ENCODE results near the gene CIT. TPM values are rescaled to one million over a fixed set of nuclear protein-coding genes. Genes with fewer than 3 reads are reported as not detected.
A peak's percentile ranks its signal among the peaks of the same experiment; 100 is the strongest.

CIT gene
- polyA plus RNA-seq, 3 donors, result 0.03 TPM; not detected in 2

GRCh38 chr12:119711693-119712092 lies 165.4 kb downstream of the CIT start:
- H3K4me3 Mint-ChIP-seq, result no peak overlapping the region
- Histone ChIP-seq H3K4me1 (ENCODE audit: control insufficient read depth in 1 of 2, insufficient read depth in 2 of 2, low read length in 2 of 2) (no peaks in the 10 kb centered on the region), H3K4me3 (replicated peaks in 1 of 3; ENCODE audit: low read depth in 2 of 3, low read length in 3 of 3) (no peak overlapping the region), H3K9ac (ENCODE audit: insufficient read depth, low read length, poor library complexity, severe bottlenecking) (no peak overlapping the region), H4K20me1 (ENCODE audit: insufficient read depth, low read length) (no peaks in the 10 kb centered on the region), H3K4me2 (replicated peaks; ENCODE audit: extremely low read depth, low read length, poor library complexity, severe bottlenecking) (no peak overlapping the region), H2AFZ (ENCODE audit: insufficient read depth, low read depth, low read length, poor library complexity, severe bottlenecking) (no peak overlapping the region), H3K36me3 (replicated peaks in 1 of 2; ENCODE audit: control insufficient read depth in 1 of 2, insufficient read depth in 2 of 2, low read length in 2 of 2) (peaks cover 67 to 100% of the 10 kb centered on the region in 2 donors), H3K79me2 (ENCODE audit: insufficient read depth, low read length) (no peaks in the 10 kb centered on the region), H3K27ac (ENCODE audit: low read depth in 1 of 2, low read length in 2 of 2) (no peak overlapping the region), H3K9me3 (replicated peaks in 1 of 2; ENCODE audit: control insufficient read depth in 1 of 2, insufficient read depth in 1 of 2, low read length in 2 of 2) (no peaks in the 10 kb centered on the region), H3K27me3 (ENCODE audit: control insufficient read depth in 2 of 2, insufficient read depth in 2 of 2, low read length in 2 of 2) (no peaks in the 10 kb centered on the region)
- peak overlapping the region in 2 of 7 donors; percentile 8 to 25 for H3K27ac Mint-ChIP-seq
- H3K4me1 Mint-ChIP-seq, result no peaks in the 10 kb centered on the region
- WGBS (ENCODE audit: insufficient coverage), result 97% methylated on average over 4 of the region's 4 CpGs
- TF ChIP-seq, protein P1, sequence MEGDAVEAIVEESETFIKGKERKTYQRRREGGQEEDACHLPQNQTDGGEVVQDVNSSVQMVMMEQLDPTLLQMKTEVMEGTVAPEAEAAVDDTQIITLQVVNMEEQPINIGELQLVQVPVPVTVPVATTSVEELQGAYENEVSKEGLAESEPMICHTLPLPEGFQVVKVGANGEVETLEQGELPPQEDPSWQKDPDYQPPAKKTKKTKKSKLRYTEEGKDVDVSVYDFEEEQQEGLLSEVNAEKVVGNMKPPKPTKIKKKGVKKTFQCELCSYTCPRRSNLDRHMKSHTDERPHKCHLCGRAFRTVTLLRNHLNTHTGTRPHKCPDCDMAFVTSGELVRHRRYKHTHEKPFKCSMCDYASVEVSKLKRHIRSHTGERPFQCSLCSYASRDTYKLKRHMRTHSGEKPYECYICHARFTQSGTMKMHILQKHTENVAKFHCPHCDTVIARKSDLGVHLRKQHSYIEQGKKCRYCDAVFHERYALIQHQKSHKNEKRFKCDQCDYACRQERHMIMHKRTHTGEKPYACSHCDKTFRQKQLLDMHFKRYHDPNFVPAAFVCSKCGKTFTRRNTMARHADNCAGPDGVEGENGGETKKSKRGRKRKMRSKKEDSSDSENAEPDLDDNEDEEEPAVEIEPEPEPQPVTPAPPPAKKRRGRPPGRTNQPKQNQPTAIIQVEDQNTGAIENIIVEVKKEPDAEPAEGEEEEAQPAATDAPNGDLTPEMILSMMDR (IDR thresholded peaks at IDR 0.05), result no peak
- no peaks in the 10 kb centered on the region for H3K9me3 Mint-ChIP-seq
- H3K27me3 Mint-ChIP-seq (ENCODE audit: low read depth in 3 of 3), result no peaks in the 10 kb centered on the region
- peaks cover 83 to 94% of the 10 kb centered on the region in 2 donors for H3K36me3 Mint-ChIP-seq
- no peak for DNase-seq
- intact Hi-C loops (cut with micrococcal nuclease), result no loop called here

DNA sequence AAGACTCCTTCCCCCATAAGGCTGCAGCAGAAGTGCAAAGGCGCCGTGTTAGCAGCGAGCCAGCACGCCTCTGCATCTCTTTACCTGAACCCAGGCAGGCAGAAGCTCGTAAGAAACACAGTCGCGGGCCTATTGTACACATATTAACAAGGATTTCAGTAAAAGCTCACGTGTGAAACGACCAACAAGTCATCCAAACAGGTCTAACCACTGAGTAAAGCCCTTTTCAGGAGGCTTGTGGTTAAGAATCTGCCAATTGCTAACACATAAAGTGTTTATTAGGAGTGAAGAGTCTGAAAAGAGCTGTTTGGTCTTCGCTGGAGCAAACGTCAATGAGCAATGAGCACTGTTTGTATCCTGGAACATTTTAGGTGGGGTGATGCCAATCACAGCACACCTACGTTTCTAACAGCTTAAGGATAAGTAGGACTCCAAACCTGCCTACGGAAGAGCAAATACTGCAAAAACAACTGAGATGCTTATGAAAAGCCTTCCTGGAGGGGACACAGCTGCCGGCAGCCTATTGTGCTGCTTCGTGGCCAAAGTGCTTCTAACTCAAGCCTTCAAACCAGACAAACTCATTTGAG lies 166.1 kb downstream of the CIT start:
- H4K20me1 ChIP-seq (ENCODE audit: insufficient read depth, low read length), result no peaks in the 10 kb centered on the region
- Mint-ChIP-seq H3K27ac (no peak overlapping the region), H3K4me3 (no peak overlapping the region), H3K4me1 (no peaks in the 10 kb centered on the region), H3K9me3 (no peaks in the 10 kb centered on the region), H3K36me3 (peaks cover 79 to 94% of the 10 kb centered on the region in 2 donors), H3K27me3 (ENCODE audit: low read depth in 3 of 3) (no peaks in the 10 kb centered on the region)
- H3K36me3 ChIP-seq (replicated peaks in 1 of 2; ENCODE audit: control insufficient read depth in 1 of 2, insufficient read depth in 2 of 2, low read length in 2 of 2), result peaks cover 64 to 99% of the 10 kb centered on the region in 2 donors
- no peaks in the 10 kb centered on the region for H3K79me2 ChIP-seq (ENCODE audit: insufficient read depth, low read length)
- H3K27me3 ChIP-seq (ENCODE audit: control insufficient read depth in 2 of 2, insufficient read depth in 2 of 2, low read length in 2 of 2), result no peaks in the 10 kb centered on the region
- no peak overlapping the region for H3K4me2 ChIP-seq (replicated peaks; ENCODE audit: extremely low read depth, low read length, poor library complexity, severe bottlenecking)
- H2AFZ ChIP-seq (ENCODE audit: insufficient read depth, low read depth, low read length, poor library complexity, severe bottlenecking), result no peak overlapping the region
- intact Hi-C loops (cut with micrococcal nuclease), result no loop called here
- H3K4me3 ChIP-seq (replicated peaks in 1 of 3; ENCODE audit: low read depth in 2 of 3, low read length in 3 of 3), result no peak overlapping the region
- no peak overlapping the region for H3K9ac ChIP-seq (ENCODE audit: insufficient read depth, low read length, poor library complexity, severe bottlenecking)
- H3K27ac ChIP-seq (ENCODE audit: low read depth in 1 of 2, low read length in 2 of 2), result no peak overlapping the region
- H3K4me1 ChIP-seq (ENCODE audit: control insufficient read depth in 1 of 2, insufficient read depth in 2 of 2, low read length in 2 of 2), result no peaks in the 10 kb centered on the region
- no peak for DNase-seq
- TF ChIP-seq, protein P1 (IDR thresholded peaks at IDR 0.05), result no peak
- no peaks in the 10 kb centered on the region for H3K9me3 ChIP-seq (replicated peaks in 1 of 2; ENCODE audit: control insufficient read depth in 1 of 2, insufficient read depth in 1 of 2, low read length in 2 of 2)
- 100% methylated on average over 4 of the region's 15 CpGs for WGBS (ENCODE audit: insufficient coverage)
